Left lung (tissue), 10 donors: ENCODE results near the gene IPO4. TPM values are rescaled to one million over a fixed set of nuclear protein-coding genes. Genes with fewer than 3 reads are reported as not detected.

Experiments
- ATAC-seq: fragments of 200-7000 bp; cut with Tn5 transposase; one replicate; pipeline ENCODE4 v1.9.1; 2020; ENCODE audit warnings: moderate library complexity
- DNase-seq, 4 donors: peaks; one replicate each; pipeline ENCODE4 v3.0.0-alpha.2; 2013 to 2020
- H3K27ac ChIP-seq, 2 donors: fragments of 200-600 bp; sonication (generic) in 1 of 2; one replicate each; pipeline versions ENCODE4 v1.5.0 to v1.8.0; 2020 to 2021
- H3K27me3 ChIP-seq, 2 donors: fragments of 200-600 bp; sonication (generic) in 1 of 2; one replicate each; pipeline versions ENCODE4 v1.5.0 to v1.8.0; 2020 to 2021
- H3K36me3 ChIP-seq, 2 donors: fragments of 200-600 bp; sonication (generic) in 1 of 2; one replicate each; pipeline versions ENCODE4 v1.5.0 to v1.8.0; 2020 to 2021
- H3K4me1 ChIP-seq, 2 donors: fragments of 200-600 bp; one replicate each; pipeline ENCODE4 v1.8.0; 2021
- H3K4me3 ChIP-seq, 2 donors: fragments of 200-600 bp; sonication (generic) in 1 of 2; one replicate each; pipeline versions ENCODE4 v1.5.0 to v1.8.0; 2020 to 2021; ENCODE audit warnings: mild to moderate bottlenecking in 1 of 2
- H3K9me3 ChIP-seq, 2 donors: fragments of 200-600 bp; sonication (generic) in 1 of 2; one replicate each; pipeline versions ENCODE4 v1.5.0 to v1.8.0; 2020 to 2021
- CTCF ChIP-seq, 2 donors: fragments of 200-600 bp; sonication (generic) in 1 of 2; IDR thresholded peaks; one replicate each; pipeline versions ENCODE4 v1.5.0 to v1.8.0; 2021; ENCODE audit warnings: antibody characterized with exemption in 2 of 2
- intact Hi-C, 2 donors: fragments of 100-400 bp; cut with DNase I; formaldehyde crosslinking; loops; one replicate each; pipeline versions ENCODE4 v1.11.2 to v1.14.2; 2022
- polyA plus RNA-seq, 6 donors: library from polyadenylated mRNA; unstranded; fragments of 120-200 nt; gene quantifications; one replicate each; pipeline ENCODE4 v1.2.1, GENCODE V29; 2013; ENCODE audit not compliant: insufficient read length in 6 of 6
- total RNA-seq, 2 donors: library from RNA; stranded (reverse); fragmentation: NEBNext Ultra II Directional; extraction: Animal tissue kit (Norgen Biotek cat#: 25700); gene quantifications; one replicate each; pipeline ENCODE4 v1.2.1, GENCODE V29; 2021
- donor health status: DM: no; HTN: yes; CAD: no.
- donor health status: DM: no; HTN: no; CAD: no.

IPO4 gene
- total and polyA plus RNA-seq, 8 donors: 22.6 to 62.4 (median 29.0) TPM

- no peak for TF ChIP-seq CTCF (IDR thresholded peaks at IDR 0.05)
- Histone ChIP-seq H3K27ac (peak overlapping the region in 1 of 2 donors; percentile 95), H3K4me3 (no peak overlapping the region), H3K4me1 (peaks cover 9 to 42% of the 10 kb centered on the region in 2 donors), H3K36me3 (peaks cover 0 to 12% of the 10 kb centered on the region in 2 donors), H3K27me3 (no peaks in the 10 kb centered on the region), H3K9me3 (no peaks in the 10 kb centered on the region)
- intact Hi-C loops: no loop called here
- DNase-seq (no peak), ATAC-seq (no peak)
These were observed 27.7 kb upstream of the IPO4 start for GRCh38 chr14:24216345-24216699.

- ATAC-seq: peak; percentile 83
- Histone ChIP-seq H3K36me3 (peaks cover 0 to 18% of the 10 kb centered on the region in 2 donors), H3K27ac (peak within 1 kb of the TSS; percentile 92 to 95), H3K9me3 (no peaks in the 10 kb centered on the region), H3K4me1 (peaks cover 9 to 45% of the 10 kb centered on the region in 2 donors), H3K27me3 (no peaks in the 10 kb centered on the region), H3K4me3 (peak within 1 kb of the TSS; percentile 69 to 70)
- TF ChIP-seq CTCF (IDR thresholded peaks at IDR 0.05): peak; percentile 12 to 22
- intact Hi-C loops: no loop called here
- DNase-seq: peak; percentile 83 to 95 (median 92)
These were observed 27.1 kb upstream of the IPO4 start, which contains the start of gene MDP1 for GRCh38 chr14:24215495-24216344. Gene MDP1 (minus strand): TSS chr14:24216066. CDS start chr14:24215955, 111 bp downstream.

- TF ChIP-seq CTCF (IDR thresholded peaks at IDR 0.05): no peak
- intact Hi-C loops: no loop called here
- no peak for ATAC-seq
- H3K4me3 ChIP-seq: peak overlapping the region; percentile 64 to 77
- no peaks in the 10 kb centered on the region for H3K27me3 ChIP-seq
- peaks cover 0 to 35% of the 10 kb centered on the region in 2 donors for H3K36me3 ChIP-seq
- H3K4me1 ChIP-seq: peaks cover 9 to 45% of the 10 kb centered on the region in 2 donors
- H3K27ac ChIP-seq: peak overlapping the region; percentile 98 to 100
- no peak for DNase-seq
- H3K9me3 ChIP-seq: no peaks in the 10 kb centered on the region
These were observed 25.4 kb upstream of the IPO4 start for GRCh38 chr14:24213866-24214662.

GRCh38 chr14:24212924-24213865 is 24.6 kb upstream of the IPO4 start, which contains the start of gene CHMP4A:
Gene CHMP4A (minus strand): TSS chr14:24213488. CDS start chr14:24213439, 49 bp downstream.
- no peaks in the 10 kb centered on the region for H3K27me3 ChIP-seq
- no peaks in the 10 kb centered on the region for H3K9me3 ChIP-seq
- peak within 1 kb of the TSS; percentile 98 to 100 for H3K27ac ChIP-seq
- peaks cover 9 to 45% of the 10 kb centered on the region in 2 donors for H3K4me1 ChIP-seq
- peak in 1 of 2 donors; percentile 15 for TF ChIP-seq CTCF (IDR thresholded peaks at IDR 0.05)
- H3K4me3 ChIP-seq: peak within 1 kb of the TSS; percentile 64 to 77
- H3K36me3 ChIP-seq: peaks cover 0 to 43% of the 10 kb centered on the region in 2 donors
- intact Hi-C loops: no loop called here
- ATAC-seq: peak; percentile 91
- DNase-seq: peak; percentile 95 to 98 (median 98)
